CD4-positive, alpha-beta memory T cell (primary cell): ENCODE measurements around the gene FCHO2. TPM values are rescaled to one million over a fixed set of nuclear protein-coding genes. Genes with fewer than 3 reads are reported as not detected.
"Not testable (repeated sequence)": the region's sequence is repeated elsewhere in the genome, so short reads cannot be mapped to it uniquely, and the experiment has no call there.

Experiments
- CTCF ChIA-PET: fragments of 350-600 bp; sonication (Branson Sonifier 250); formaldehyde crosslinking; loops from one replicate; lab custom pipeline; 2021; ENCODE audit warnings: inconsistent platforms; ENCODE audit not compliant: partially characterized antibody; lab: Charles Lee
- POLR2A ChIA-PET: fragments of 350-600 bp; sonication (Branson Sonifier 250); formaldehyde crosslinking; loops from one replicate; lab custom pipeline; 2021; ENCODE audit not compliant: partially characterized antibody; lab: Charles Lee
- DNase-seq, 5 donors: peaks; one replicate each; pipeline versions ENCODE4 v3.0.0 to v3.0.0-alpha.2; 2020 to 2022; ENCODE audit warnings: mixed read lengths in 1 of 5
- H3K27ac ChIP-seq: one replicate; pipeline ENCODE4 v1.7.0; 2013; ENCODE audit warnings: low read depth, low read length
- H3K27me3 ChIP-seq: 2 replicates; pipeline ENCODE4 v1.7.0; 2013; ENCODE audit warnings: mild to moderate bottlenecking, low read length, moderate library complexity; ENCODE audit not compliant: insufficient read depth
- H3K36me3 ChIP-seq: 2 replicates; pipeline ENCODE4 v1.7.0; 2013; ENCODE audit warnings: mild to moderate bottlenecking, low read length, moderate library complexity; ENCODE audit not compliant: insufficient read depth
- H3K4me1 ChIP-seq: 2 replicates; pipeline ENCODE4 v1.7.0; 2013; ENCODE audit warnings: mild to moderate bottlenecking, low read length, moderate library complexity; ENCODE audit not compliant: insufficient read depth
- H3K4me3 ChIP-seq, 2 donors: one replicate each; pipeline ENCODE4 v1.7.0; 2013; ENCODE audit warnings: low read length in 2 of 2, mild to moderate bottlenecking in 1 of 2
- H3K9me3 ChIP-seq, 2 donors: one replicate each; pipeline ENCODE4 v1.7.0; 2013; ENCODE audit warnings: low read length in 2 of 2, control low read depth in 1 of 2; ENCODE audit not compliant: control insufficient read depth in 1 of 2
- H3K27ac Mint-ChIP-seq, 7 donors: one replicate each; pipeline ENCODE4 v1.8.0; 2020 to 2021; ENCODE audit warnings: mixed read lengths in 7 of 7, mild to moderate bottlenecking in 6 of 7, inconsistent platforms in 3 of 7, moderate library complexity in 3 of 7
- H3K27me3 Mint-ChIP-seq, 2 donors: one replicate each; pipeline ENCODE4 v1.8.0; 2020 to 2021; ENCODE audit warnings: mixed read lengths in 2 of 2
- H3K36me3 Mint-ChIP-seq, 2 donors: one replicate each; pipeline ENCODE4 v1.8.0; 2020 to 2021; ENCODE audit warnings: mixed read lengths in 2 of 2, inconsistent platforms in 1 of 2, mild to moderate bottlenecking in 1 of 2
- H3K4me1 Mint-ChIP-seq, 4 donors: one replicate each; pipeline ENCODE4 v1.8.0; 2020 to 2021; ENCODE audit warnings: mixed read lengths in 4 of 4, mild to moderate bottlenecking in 1 of 4
- H3K4me3 Mint-ChIP-seq, 8 donors: one replicate each; pipeline ENCODE4 v1.8.0; 2020 to 2021; ENCODE audit warnings: mixed read lengths in 8 of 8, mild to moderate bottlenecking in 7 of 8, moderate library complexity in 6 of 8, inconsistent platforms in 3 of 8
- H3K9me3 Mint-ChIP-seq, 8 donors: one replicate each; pipeline ENCODE4 v1.8.0; 2020 to 2021; ENCODE audit warnings: mixed read lengths in 8 of 8, mild to moderate bottlenecking in 5 of 8, inconsistent platforms in 3 of 8, moderate library complexity in 1 of 8
- intact Hi-C: fragments of 100-400 bp; cut with micrococcal nuclease; formaldehyde crosslinking; loops from one replicate; pipeline ENCODE4 v1.15.1; 2023
- polyA plus RNA-seq, 2 donors: library from polyadenylated mRNA; unstranded; fragments of 300-500 nt; fragmentation: Illumina TruSeq; gene quantifications; one replicate each; pipeline ENCODE4 v1.2.3, GENCODE V29; 2021
- total RNA-seq, 2 experiments: library from RNA; stranded (reverse); gene quantifications; one replicate each; pipeline ENCODE4 v1.2.3, GENCODE V29; 2021

Gene FCHO2
- total and polyA plus RNA-seq, 4 experiments from 2014 or later: 1.4 to 6.3 (median 4.3) TPM

DNA sequence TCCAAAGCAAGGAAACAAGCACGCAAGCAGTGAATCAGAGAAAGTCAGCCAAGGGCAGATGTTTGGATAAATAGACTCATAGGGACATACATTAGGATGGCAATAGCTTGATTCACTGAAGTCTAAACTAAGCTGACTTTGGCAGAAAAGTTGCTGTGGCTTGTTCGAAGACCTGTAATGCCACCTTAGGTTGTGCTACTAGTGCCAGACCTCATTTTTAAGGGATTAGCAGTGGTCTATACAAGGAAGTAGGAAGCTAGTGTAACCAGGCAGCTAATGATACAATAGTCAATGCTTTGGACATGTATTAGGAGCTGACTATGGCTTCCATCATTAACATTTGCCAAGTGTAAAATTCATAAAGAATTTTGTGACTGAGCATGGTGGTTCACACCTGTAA lies 63.1 kb downstream of the FCHO2 start:
- H3K27me3 Mint-ChIP-seq: no peaks in the 10 kb centered on the region
- intact Hi-C loops: no loop called here

DNA sequence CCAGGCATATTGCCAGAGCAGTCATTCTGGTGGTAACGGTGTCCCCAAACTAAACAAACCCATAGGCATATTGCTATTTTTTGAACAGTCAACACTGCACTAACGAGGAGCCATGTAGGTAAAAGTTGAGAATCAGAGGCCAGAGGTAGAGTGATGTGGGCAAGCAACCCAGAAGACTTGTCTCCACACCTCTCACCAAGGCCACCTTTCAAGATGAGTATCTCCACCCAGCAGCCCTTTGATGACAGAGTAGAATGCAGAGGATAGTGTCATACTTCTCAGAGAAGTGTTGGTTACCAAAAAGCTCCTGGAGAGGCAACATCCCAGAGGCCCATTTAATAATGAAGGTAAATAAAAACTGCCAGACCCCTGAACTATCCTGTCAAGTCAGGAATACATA lies 63.9 kb downstream of the FCHO2 start:
- Histone ChIP-seq H3K27me3 (no peaks in the 10 kb centered on the region), H3K4me3 (no peak overlapping the region), H3K27ac (no peak overlapping the region), H3K4me1 (no peaks in the 10 kb centered on the region), H3K36me3 (no peaks in the 10 kb centered on the region), H3K9me3 (no peaks in the 10 kb centered on the region)
- no peaks in the 10 kb centered on the region for H3K4me1 Mint-ChIP-seq
- intact Hi-C loops: no loop called here
- no peak overlapping the region for H3K4me3 Mint-ChIP-seq
- H3K27me3 Mint-ChIP-seq: no peaks in the 10 kb centered on the region
- H3K27ac Mint-ChIP-seq: no peak overlapping the region
- CTCF ChIA-PET: no interaction called here
- peaks cover 0 to 3% of the 10 kb centered on the region in 2 donors for H3K36me3 Mint-ChIP-seq
- DNase-seq: no peak
- no peaks in the 10 kb centered on the region for H3K9me3 Mint-ChIP-seq
- POLR2A ChIA-PET: no interaction called here

More for the DNA sequence above, 63.1 kb downstream of the FCHO2 start:
- POLR2A ChIA-PET: no interaction called here
- no peaks in the 10 kb centered on the region for H3K9me3 ChIP-seq
- CTCF ChIA-PET: no interaction called here
- H3K36me3 ChIP-seq: no peaks in the 10 kb centered on the region
- H3K4me3 ChIP-seq: no peak overlapping the region
- no peak for DNase-seq
- no peaks in the 10 kb centered on the region for H3K9me3 Mint-ChIP-seq
- H3K27ac ChIP-seq: no peak overlapping the region
- H3K4me3 Mint-ChIP-seq: no peak overlapping the region
- H3K4me1 Mint-ChIP-seq: no peaks in the 10 kb centered on the region
- H3K27ac Mint-ChIP-seq: no peak overlapping the region
- H3K36me3 Mint-ChIP-seq: peaks cover 0 to 3% of the 10 kb centered on the region in 2 donors
- H3K27me3 ChIP-seq: no peaks in the 10 kb centered on the region
- H3K4me1 ChIP-seq: no peaks in the 10 kb centered on the region

DNA sequence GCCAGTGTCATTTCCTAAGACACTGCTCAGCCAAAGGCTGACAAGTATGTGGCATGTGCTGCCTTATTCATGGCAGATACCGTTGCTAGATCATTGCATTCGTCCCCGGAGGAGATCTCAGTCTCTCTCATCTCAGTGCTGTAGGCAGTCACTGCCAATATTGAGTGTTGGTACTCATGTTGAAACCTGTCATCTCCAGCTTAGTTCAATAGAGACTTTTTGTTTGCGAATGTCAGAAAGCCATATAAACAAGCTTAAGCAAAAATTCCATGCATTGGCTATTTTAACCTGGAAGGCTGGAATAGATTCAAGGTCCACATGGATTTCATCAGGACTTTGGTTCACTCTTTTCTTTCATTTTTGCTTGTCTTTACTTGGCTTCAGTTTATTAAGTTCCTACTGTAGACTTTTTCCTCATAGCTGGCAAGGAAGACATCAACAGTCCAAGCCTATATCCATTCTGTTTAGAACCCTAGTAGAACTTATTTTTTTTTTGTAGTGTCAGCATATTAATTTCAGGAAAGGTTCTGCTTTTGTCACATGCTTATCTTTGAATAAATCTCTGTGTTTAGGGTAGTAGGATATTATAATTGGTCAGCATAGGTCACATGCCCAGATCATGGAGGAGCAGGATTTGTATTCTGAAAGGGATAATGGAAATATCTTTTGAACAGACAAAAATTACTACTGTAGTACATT lies 66.8 kb downstream of the FCHO2 start:
- no peak overlapping the region for H3K27ac Mint-ChIP-seq

DNA sequence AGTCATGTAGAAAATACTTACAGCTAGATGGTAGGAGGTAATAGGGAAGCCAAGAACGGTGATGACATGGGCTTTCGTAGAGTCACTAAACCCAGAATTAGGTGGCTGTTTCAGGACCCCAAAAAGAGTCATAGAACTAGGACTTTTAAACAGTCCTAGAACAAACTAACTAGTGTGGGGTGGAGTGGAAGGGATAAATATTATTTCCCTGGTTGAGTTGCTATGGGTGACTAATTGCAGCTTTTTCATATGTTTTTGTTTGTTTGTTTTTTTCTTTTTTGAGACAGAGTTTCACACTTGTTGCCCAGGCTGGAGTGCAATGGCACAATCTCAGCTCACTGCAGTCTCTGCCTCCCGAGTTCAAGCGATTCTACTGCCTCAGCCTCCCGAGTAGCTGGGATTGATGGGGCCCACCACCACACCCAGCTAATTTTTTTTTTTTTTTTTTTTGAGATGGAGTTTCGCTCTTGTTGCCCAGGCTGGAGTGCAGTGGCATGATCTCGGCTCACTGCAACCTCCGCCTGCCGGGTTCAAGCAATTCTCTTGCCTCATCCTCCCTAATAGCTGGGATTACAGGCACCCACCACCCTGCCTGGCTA lies 69.2 kb downstream of the FCHO2 start:
- H3K27me3 Mint-ChIP-seq, H3K27me3 ChIP-seq, DNase-seq, H3K36me3 Mint-ChIP-seq, H3K27ac Mint-ChIP-seq, POLR2A ChIA-PET, H3K4me3 ChIP-seq, H3K36me3 ChIP-seq, H3K4me3 Mint-ChIP-seq, intact Hi-C loops, H3K9me3 ChIP-seq, H3K4me1 Mint-ChIP-seq, H3K27ac ChIP-seq, H3K4me1 ChIP-seq, H3K9me3 Mint-ChIP-seq: not testable (repeated sequence)
- CTCF ChIA-PET: interaction anchor here (0.7 kb wide), 2 partner anchors 25 to 1071 kb away, joined by 3 to 4 read pairs; no protein-coding TSS in a partner anchor

More for the DNA sequence above, 66.8 kb downstream of the FCHO2 start:
- H3K4me1 ChIP-seq: no peaks in the 10 kb centered on the region
- no peaks in the 10 kb centered on the region for H3K9me3 ChIP-seq
- Mint-ChIP-seq H3K36me3 (peaks cover 0 to 8% of the 10 kb centered on the region in 2 donors), H3K9me3 (no peaks in the 10 kb centered on the region), H3K27me3 (no peaks in the 10 kb centered on the region), H3K4me1 (no peaks in the 10 kb centered on the region), H3K4me3 (no peak overlapping the region)
- ChIA-PET CTCF (no interaction called here), POLR2A (no interaction called here)
- no peak for DNase-seq
- no peaks in the 10 kb centered on the region for H3K27me3 ChIP-seq
- H3K36me3 ChIP-seq: no peaks in the 10 kb centered on the region
- intact Hi-C loops: no loop called here
- H3K4me3 ChIP-seq: no peak overlapping the region
- H3K27ac ChIP-seq: no peak overlapping the region

DNA sequence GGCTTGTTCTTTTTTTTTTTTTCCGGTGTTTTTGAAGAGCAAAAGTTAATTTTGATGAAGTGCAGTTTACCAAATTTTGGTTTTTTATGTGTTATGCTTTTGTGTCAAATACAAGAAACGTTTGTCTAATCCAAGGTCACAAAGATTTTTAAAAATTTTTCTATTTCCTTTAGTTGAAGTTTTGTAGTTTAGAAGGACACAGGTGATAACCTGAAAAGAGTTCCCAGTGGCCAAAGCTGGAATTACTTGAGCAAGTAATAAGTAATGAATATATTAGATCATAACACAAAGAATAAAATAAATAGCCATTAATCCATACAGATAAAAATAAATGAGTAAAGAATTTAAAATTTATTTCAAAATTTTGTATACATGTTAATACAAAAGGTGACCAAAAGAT lies 71.5 kb downstream of the FCHO2 start:
- no peaks in the 10 kb centered on the region for H3K4me1 Mint-ChIP-seq
- intact Hi-C loops: no loop called here
- no peak overlapping the region for H3K4me3 Mint-ChIP-seq
- H3K27ac ChIP-seq: no peak overlapping the region
- H3K27ac Mint-ChIP-seq: no peak overlapping the region
- H3K36me3 ChIP-seq: no peaks in the 10 kb centered on the region
- H3K27me3 Mint-ChIP-seq: peaks cover 0 to 2% of the 10 kb centered on the region in 2 donors
- H3K4me3 ChIP-seq: no peak overlapping the region
- POLR2A ChIA-PET: no interaction called here
- no peaks in the 10 kb centered on the region for H3K9me3 ChIP-seq
- H3K27me3 ChIP-seq: no peaks in the 10 kb centered on the region
- CTCF ChIA-PET: no interaction called here
- no peaks in the 10 kb centered on the region for H3K4me1 ChIP-seq
- peaks cover 0 to 5% of the 10 kb centered on the region in 2 donors for H3K36me3 Mint-ChIP-seq
- DNase-seq: no peak
- H3K9me3 Mint-ChIP-seq: no peaks in the 10 kb centered on the region

DNA sequence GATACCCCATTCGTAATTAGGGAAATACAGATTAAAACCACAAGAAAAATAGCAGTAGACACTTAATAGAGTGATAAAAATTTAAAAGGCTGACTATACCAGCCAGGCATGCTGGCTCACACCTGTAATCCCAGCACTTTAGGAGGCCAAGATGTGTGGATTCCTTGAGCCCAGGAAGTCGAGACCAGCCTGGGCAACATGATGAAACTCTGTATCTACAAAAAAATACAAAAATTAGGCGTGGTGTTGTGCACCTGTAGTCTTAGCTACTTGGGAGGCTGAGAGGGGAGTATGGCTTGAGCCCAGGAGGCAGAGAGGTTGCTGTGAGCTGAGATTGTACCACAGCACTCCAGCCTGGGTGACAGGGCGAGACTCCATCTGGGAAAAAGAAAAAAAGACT lies 72.0 kb downstream of the FCHO2 start:
- no peak overlapping the region for H3K4me3 Mint-ChIP-seq
- intact Hi-C loops: no loop called here
- CTCF ChIA-PET: no interaction called here

DNA sequence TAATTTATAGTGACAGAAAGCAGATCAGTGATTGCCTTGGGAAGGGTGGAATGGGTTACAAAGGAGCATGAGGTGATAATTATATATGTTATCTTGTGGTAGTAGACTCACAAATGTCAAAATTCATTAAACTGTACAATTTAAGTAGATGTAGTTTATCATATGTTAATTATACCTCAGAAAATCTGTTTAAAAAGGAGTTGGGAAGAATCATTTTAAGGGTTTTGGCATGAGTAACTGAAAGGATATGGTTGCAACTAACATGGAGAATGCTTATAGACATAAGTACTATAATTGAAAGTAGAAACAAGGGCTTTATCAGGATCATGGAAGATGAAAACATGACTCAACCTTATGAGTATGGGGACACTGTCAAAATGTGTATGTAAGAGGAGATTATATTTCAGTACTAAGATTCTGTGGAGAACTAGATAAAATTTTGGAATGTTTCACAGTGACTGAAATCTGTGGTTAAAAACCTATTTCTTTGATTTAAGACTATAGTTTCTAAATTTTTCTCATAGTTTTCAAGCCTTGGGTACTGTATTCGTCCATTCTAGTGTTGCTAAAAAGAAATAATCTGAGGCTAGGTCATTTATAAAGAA lies 73.3 kb downstream of the FCHO2 start:
- Histone ChIP-seq H3K36me3 (no peaks in the 10 kb centered on the region), H3K9me3 (no peaks in the 10 kb centered on the region), H3K27me3 (no peaks in the 10 kb centered on the region), H3K4me3 (no peak overlapping the region), H3K4me1 (no peaks in the 10 kb centered on the region), H3K27ac (no peak overlapping the region)
- intact Hi-C loops: no loop called here
- H3K27ac Mint-ChIP-seq: no peak overlapping the region
- no peaks in the 10 kb centered on the region for H3K4me1 Mint-ChIP-seq
- no peak overlapping the region for H3K4me3 Mint-ChIP-seq
- ChIA-PET POLR2A (no interaction called here), CTCF (interaction anchor here (0.7 kb wide), 1 partner anchor 23 kb away, joined by 3 read pairs; no protein-coding TSS in a partner anchor)
- no peaks in the 10 kb centered on the region for H3K9me3 Mint-ChIP-seq
- DNase-seq: no peak
- peaks cover 0 to 5% of the 10 kb centered on the region in 2 donors for H3K36me3 Mint-ChIP-seq
- peaks cover 0 to 2% of the 10 kb centered on the region in 2 donors for H3K27me3 Mint-ChIP-seq

More for the DNA sequence above, 72.0 kb downstream of the FCHO2 start:
- Mint-ChIP-seq H3K36me3 (peaks cover 0 to 5% of the 10 kb centered on the region in 2 donors), H3K27me3 (peaks cover 0 to 2% of the 10 kb centered on the region in 2 donors), H3K9me3 (no peaks in the 10 kb centered on the region), H3K4me1 (no peaks in the 10 kb centered on the region), H3K27ac (no peak overlapping the region)
- Histone ChIP-seq H3K27me3 (no peaks in the 10 kb centered on the region), H3K9me3 (no peaks in the 10 kb centered on the region), H3K36me3 (no peaks in the 10 kb centered on the region), H3K4me1 (no peaks in the 10 kb centered on the region), H3K27ac (no peak overlapping the region), H3K4me3 (no peak overlapping the region)
- POLR2A ChIA-PET: no interaction called here
- no peak for DNase-seq
